Measurements from ENCODE around the gene GATA5. TPM values are rescaled to one million over a fixed set of nuclear protein-coding genes. Genes with fewer than 3 reads are reported as not detected.

Gene GATA5
- total RNA-seq, 1 donor from 2014 or later = not detected

DNA sequence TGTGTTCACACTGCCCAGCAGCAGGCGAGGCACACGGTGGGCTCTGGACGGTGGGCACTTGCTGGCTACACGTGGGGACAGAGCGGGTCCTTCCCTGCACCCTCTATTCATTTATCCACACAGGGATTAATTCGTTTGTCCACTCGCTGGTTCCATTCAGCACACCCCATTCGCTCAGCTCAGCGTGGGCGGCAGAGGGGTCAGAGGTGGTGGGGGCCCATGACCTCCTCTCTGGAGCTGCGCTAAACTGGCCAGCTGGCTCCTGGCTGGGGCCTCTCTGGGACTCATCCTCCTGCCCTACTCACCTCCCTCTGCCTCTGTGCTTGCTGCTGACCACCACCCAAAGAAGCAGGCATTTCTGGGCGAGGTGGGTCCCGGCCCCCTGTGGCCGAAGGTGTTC is 27.0 kb downstream of the GATA5 start:
- H3K79me2 ChIP-seq (ENCODE audit: insufficient read depth, low read length) = no peaks in the 10 kb centered on the region
- no peak for FAIRE-seq
- Mint-ChIP-seq H3K4me3 (ENCODE audit: unreplicated experiment) (no peak overlapping the region), H3K27ac (ENCODE audit: unreplicated experiment) (no peak overlapping the region), H3K36me3 (ENCODE audit: low read depth, unreplicated experiment) (no peaks in the 10 kb centered on the region), H3K27me3 (ENCODE audit: low read depth, unreplicated experiment) (peaks cover 47% of the 10 kb centered on the region), H3K4me1 (ENCODE audit: low read depth, unreplicated experiment) (no peaks in the 10 kb centered on the region), H3K9me3 (ENCODE audit: unreplicated experiment) (peaks cover 3% of the 10 kb centered on the region)
- TF ChIP-seq, protein P1, sequence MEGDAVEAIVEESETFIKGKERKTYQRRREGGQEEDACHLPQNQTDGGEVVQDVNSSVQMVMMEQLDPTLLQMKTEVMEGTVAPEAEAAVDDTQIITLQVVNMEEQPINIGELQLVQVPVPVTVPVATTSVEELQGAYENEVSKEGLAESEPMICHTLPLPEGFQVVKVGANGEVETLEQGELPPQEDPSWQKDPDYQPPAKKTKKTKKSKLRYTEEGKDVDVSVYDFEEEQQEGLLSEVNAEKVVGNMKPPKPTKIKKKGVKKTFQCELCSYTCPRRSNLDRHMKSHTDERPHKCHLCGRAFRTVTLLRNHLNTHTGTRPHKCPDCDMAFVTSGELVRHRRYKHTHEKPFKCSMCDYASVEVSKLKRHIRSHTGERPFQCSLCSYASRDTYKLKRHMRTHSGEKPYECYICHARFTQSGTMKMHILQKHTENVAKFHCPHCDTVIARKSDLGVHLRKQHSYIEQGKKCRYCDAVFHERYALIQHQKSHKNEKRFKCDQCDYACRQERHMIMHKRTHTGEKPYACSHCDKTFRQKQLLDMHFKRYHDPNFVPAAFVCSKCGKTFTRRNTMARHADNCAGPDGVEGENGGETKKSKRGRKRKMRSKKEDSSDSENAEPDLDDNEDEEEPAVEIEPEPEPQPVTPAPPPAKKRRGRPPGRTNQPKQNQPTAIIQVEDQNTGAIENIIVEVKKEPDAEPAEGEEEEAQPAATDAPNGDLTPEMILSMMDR (IDR thresholded peaks at IDR 0.05; ENCODE audit: insufficient read depth, low read depth, low read length) = no peak
- TF ChIP-seq EZH2 (IDR thresholded peaks at IDR 0.05; ENCODE audit: insufficient read depth, low read length) = no peak
- no peak overlapping the region for H3K9ac ChIP-seq (ENCODE audit: low read length)
- H3K9me3 ChIP-seq (ENCODE audit: insufficient read depth, low read depth, low read length) = no peaks in the 10 kb centered on the region
- H2AFZ ChIP-seq (ENCODE audit: low read depth, low read length) = no peak overlapping the region
- H3K27ac ChIP-seq (ENCODE audit: low read depth, low read length) = no peak overlapping the region
- H3K4me2 ChIP-seq (ENCODE audit: low read length) = no peak overlapping the region
- peaks cover 9% of the 10 kb centered on the region for H3K27me3 ChIP-seq (ENCODE audit: insufficient read depth, low read length)
- H3K4me3 ChIP-seq (ENCODE audit: insufficient read depth, low read depth, low read length) = no peak overlapping the region
- H3K4me1 ChIP-seq (ENCODE audit: insufficient read depth, low read length) = no peaks in the 10 kb centered on the region
- H3K36me3 ChIP-seq (ENCODE audit: insufficient read depth, low read length) = no peaks in the 10 kb centered on the region
- no peaks in the 10 kb centered on the region for H4K20me1 ChIP-seq (ENCODE audit: insufficient read depth, low read length)
- DNase-seq (ENCODE audit: low read depth) = no peak

DNA sequence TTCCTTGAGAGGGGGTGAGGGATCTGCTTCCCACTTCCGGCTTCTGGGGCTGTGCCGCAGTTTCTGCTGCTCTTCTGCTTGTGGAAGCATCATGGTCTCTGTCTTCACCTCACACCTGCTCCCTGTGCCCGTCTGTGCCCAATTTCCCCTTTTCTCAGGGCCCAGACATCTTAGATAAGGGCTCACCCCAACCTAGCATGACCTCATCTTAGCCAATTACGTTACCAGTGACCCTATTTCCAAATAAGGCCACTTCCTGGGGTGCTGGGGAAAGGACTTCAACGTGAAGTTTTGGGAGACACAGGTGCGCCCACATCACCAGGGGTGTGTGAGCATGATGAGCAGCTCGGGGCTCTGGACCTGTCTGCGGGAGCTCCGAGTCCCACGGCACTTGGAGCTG is 27.8 kb downstream of the GATA5 start:
- H3K9me3 ChIP-seq (ENCODE audit: insufficient read depth, low read depth, low read length) = no peaks in the 10 kb centered on the region
- no peak overlapping the region for H2AFZ ChIP-seq (ENCODE audit: low read depth, low read length)
- Mint-ChIP-seq H3K4me1 (ENCODE audit: low read depth, unreplicated experiment) (no peaks in the 10 kb centered on the region), H3K4me3 (ENCODE audit: unreplicated experiment) (no peak overlapping the region), H3K27ac (ENCODE audit: unreplicated experiment) (no peak overlapping the region), H3K27me3 (ENCODE audit: low read depth, unreplicated experiment) (peaks cover 49% of the 10 kb centered on the region), H3K9me3 (ENCODE audit: unreplicated experiment) (peaks cover 3% of the 10 kb centered on the region), H3K36me3 (ENCODE audit: low read depth, unreplicated experiment) (no peaks in the 10 kb centered on the region)
- H3K27ac ChIP-seq (ENCODE audit: low read depth, low read length) = no peak overlapping the region
- no peak overlapping the region for H3K9ac ChIP-seq (ENCODE audit: low read length)
- DNase-seq (ENCODE audit: low read depth) (no peak), FAIRE-seq (no peak)
- H3K36me3 ChIP-seq (ENCODE audit: insufficient read depth, low read length) = no peaks in the 10 kb centered on the region
- H3K4me1 ChIP-seq (ENCODE audit: insufficient read depth, low read length) = no peaks in the 10 kb centered on the region
- peaks cover 9% of the 10 kb centered on the region for H3K27me3 ChIP-seq (ENCODE audit: insufficient read depth, low read length)
- no peak overlapping the region for H3K4me2 ChIP-seq (ENCODE audit: low read length)
- H3K79me2 ChIP-seq (ENCODE audit: insufficient read depth, low read length) = no peaks in the 10 kb centered on the region
- H3K4me3 ChIP-seq (ENCODE audit: insufficient read depth, low read depth, low read length) = no peak overlapping the region
- H4K20me1 ChIP-seq (ENCODE audit: insufficient read depth, low read length) = no peaks in the 10 kb centered on the region
- no peak for TF ChIP-seq EZH2 (IDR thresholded peaks at IDR 0.05; ENCODE audit: insufficient read depth, low read length)
- TF ChIP-seq, protein P1 (IDR thresholded peaks at IDR 0.05; ENCODE audit: insufficient read depth, low read depth, low read length) = no peak

DNA sequence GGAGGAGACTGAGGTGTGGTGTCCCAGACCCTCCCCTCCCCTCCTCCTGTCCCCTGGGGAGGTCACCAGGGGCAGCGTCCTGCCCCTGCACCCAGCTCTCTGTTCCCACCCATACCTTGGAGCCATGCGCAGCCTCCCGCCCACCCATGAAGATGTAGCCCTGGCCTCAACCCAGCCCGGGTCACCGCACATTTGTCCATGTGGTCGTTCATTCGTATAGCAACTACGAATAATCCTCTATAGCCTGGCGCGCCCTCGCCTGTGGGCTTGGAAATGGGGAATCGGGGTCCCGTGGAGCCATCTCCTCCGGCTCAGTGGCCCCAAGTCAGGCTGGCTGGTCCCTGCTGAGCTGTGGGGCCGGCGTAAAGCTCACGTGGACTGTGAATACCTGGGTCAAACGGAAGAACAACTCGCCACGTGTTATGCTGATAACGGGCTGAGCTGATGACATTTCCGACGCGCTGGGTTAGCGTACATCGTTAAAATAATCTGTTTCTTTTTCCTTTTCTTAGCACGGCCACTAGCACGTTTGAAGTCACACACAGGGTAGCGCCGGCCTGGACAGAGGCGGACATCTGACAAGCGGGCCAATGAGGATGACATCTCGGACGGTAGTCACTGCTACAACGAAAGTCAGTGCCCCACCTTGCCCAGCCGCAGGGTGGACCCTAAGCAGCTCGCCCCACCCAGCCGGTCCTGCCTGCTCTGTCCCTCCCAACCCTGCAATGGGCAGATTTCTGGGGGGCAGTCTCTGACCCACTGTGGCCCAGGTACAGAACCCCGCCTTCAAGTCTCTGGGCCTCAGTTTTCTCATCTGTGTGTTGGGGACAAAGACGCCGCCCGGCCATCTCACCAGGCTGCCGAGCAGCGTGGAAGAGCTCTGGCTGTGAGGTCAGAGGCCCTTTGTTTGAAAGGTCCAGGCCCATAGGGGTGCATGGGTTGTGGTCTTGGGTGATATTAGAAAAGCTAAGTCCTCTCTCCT is 28.6 kb downstream of the GATA5 start:
- Mint-ChIP-seq H3K4me1 (ENCODE audit: low read depth, unreplicated experiment) (no peaks in the 10 kb centered on the region), H3K27me3 (ENCODE audit: low read depth, unreplicated experiment) (peaks cover 58% of the 10 kb centered on the region)
- DNase-seq (ENCODE audit: low read depth) = no peak

More for the DNA sequence above, 28.6 kb downstream of the GATA5 start:
- H3K27me3 ChIP-seq (ENCODE audit: insufficient read depth, low read length) = peaks cover 9% of the 10 kb centered on the region
- no peaks in the 10 kb centered on the region for H3K79me2 ChIP-seq (ENCODE audit: insufficient read depth, low read length)
- H3K9me3 ChIP-seq (ENCODE audit: insufficient read depth, low read depth, low read length) = no peaks in the 10 kb centered on the region
- Mint-ChIP-seq H3K27ac (ENCODE audit: unreplicated experiment) (no peak overlapping the region), H3K36me3 (ENCODE audit: low read depth, unreplicated experiment) (no peaks in the 10 kb centered on the region), H3K9me3 (ENCODE audit: unreplicated experiment) (peaks cover 3% of the 10 kb centered on the region), H3K4me3 (ENCODE audit: unreplicated experiment) (no peak overlapping the region)
- no peak overlapping the region for H2AFZ ChIP-seq (ENCODE audit: low read depth, low read length)
- H3K4me3 ChIP-seq (ENCODE audit: insufficient read depth, low read depth, low read length) = no peak overlapping the region
- H3K36me3 ChIP-seq (ENCODE audit: insufficient read depth, low read length) = no peaks in the 10 kb centered on the region
- no peak overlapping the region for H3K4me2 ChIP-seq (ENCODE audit: low read length)
- H3K4me1 ChIP-seq (ENCODE audit: insufficient read depth, low read length) = no peaks in the 10 kb centered on the region
- FAIRE-seq = no peak
- H3K27ac ChIP-seq (ENCODE audit: low read depth, low read length) = no peak overlapping the region
- TF ChIP-seq, protein P1 (IDR thresholded peaks at IDR 0.05; ENCODE audit: insufficient read depth, low read depth, low read length) = no peak
- TF ChIP-seq EZH2 (IDR thresholded peaks at IDR 0.05; ENCODE audit: insufficient read depth, low read length) = no peak
- H4K20me1 ChIP-seq (ENCODE audit: insufficient read depth, low read length) = no peaks in the 10 kb centered on the region
- no peak overlapping the region for H3K9ac ChIP-seq (ENCODE audit: low read length)
